ENCODE data around the gene COLEC12. TPM values are rescaled to one million over a fixed set of nuclear protein-coding genes. Genes with fewer than 3 reads are reported as not detected.

Gene COLEC12
- polyA plus RNA-seq, 1 donor (not counting 4 experiments of a cell fraction or from before 2014, with no cell fraction given), result not detected

- dilution Hi-C loops (cut with MboI; ENCODE audit: extremely low pct_ligation_motif_present, low sequenced_read_pairs), result no loop called here
These were observed 7.1 kb upstream of the COLEC12 start for GRCh38 chr18:507636-508035.

DNA sequence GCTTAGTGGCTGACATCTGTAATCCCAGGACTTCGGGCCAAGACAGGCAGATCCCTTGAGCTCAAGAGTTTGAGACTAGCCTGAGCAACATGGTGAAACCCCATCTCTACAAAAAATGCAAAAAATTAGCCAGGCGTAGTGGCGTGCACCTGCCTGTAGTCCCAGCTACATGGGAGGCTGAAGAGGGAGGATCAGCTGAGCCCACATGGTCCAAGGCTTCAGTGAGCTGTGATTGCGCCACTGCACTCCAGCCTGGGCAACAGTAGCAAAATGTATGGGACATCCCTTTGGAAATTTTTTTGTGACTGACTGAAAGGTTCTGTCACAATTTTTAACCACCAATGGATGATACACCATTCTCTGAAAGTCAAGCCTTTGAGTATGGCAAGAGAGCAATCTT is 6.3 kb upstream of the COLEC12 start:
- Histone ChIP-seq H3K79me2 (ENCODE audit: control insufficient read depth, insufficient read depth, low read length) (no peaks in the 10 kb centered on the region), H3K4me3 (ENCODE audit: control insufficient read depth in 2 of 3, extremely low read depth in 1 of 3, insufficient read depth in 2 of 3, low read depth in 1 of 3, low read length in 3 of 3) (no peak overlapping the region), H3K36me3 (ENCODE audit: control insufficient read depth in 2 of 2, extremely low read depth in 1 of 2, insufficient read depth in 2 of 2, low read length in 2 of 2) (no peaks in the 10 kb centered on the region), H3K4me1 (ENCODE audit: control insufficient read depth, extremely low read depth, insufficient read depth, low read length) (no peaks in the 10 kb centered on the region), H3K9ac (ENCODE audit: control insufficient read depth, extremely low read depth, insufficient read depth, low read length) (no peak overlapping the region), H3K9me3 (ENCODE audit: control insufficient read depth, low read depth, low read length) (no peaks in the 10 kb centered on the region), H4K20me1 (ENCODE audit: control insufficient read depth, extremely low read depth, insufficient read depth, low read length) (no peaks in the 10 kb centered on the region), H3K9me1 (ENCODE audit: control insufficient read depth, extremely low read depth, insufficient read depth, low read length) (no peaks in the 10 kb centered on the region), H3K27me3 (ENCODE audit: control insufficient read depth, extremely low read depth, insufficient read depth, low read length) (peaks cover under 1% of the 10 kb centered on the region), H2AFZ (ENCODE audit: control insufficient read depth, low read length) (no peak overlapping the region), H3K4me2 (ENCODE audit: control insufficient read depth, extremely low read depth, insufficient read depth, low read depth, low read length) (no peak overlapping the region), H3K27ac (ENCODE audit: control insufficient read depth, insufficient read depth, low read length) (no peak overlapping the region)
- TF ChIP-seq CTCF (optimal IDR thresholded peaks at IDR 0.05 in 1 of 3, IDR thresholded peaks at IDR 0.05 in 1 of 3, conservative IDR thresholded peaks at IDR 0.05 in 1 of 3; ENCODE audit: extremely low read depth in 1 of 3, insufficient read depth in 2 of 3, low read length in 3 of 3) (no peak), EZH2 (IDR thresholded peaks at IDR 0.05; ENCODE audit: low read length) (no peak)
- dilution Hi-C loops (cut with MboI; ENCODE audit: extremely low pct_ligation_motif_present, low sequenced_read_pairs), result no loop called here
- FAIRE-seq, result no peak
- no peak for DNase-seq (ENCODE audit: low read depth, low spot score)

More at GRCh38 chr18:507636-508035, 7.1 kb upstream of the COLEC12 start:
- no peaks in the 10 kb centered on the region for H3K9me1 ChIP-seq (ENCODE audit: control insufficient read depth, extremely low read depth, insufficient read depth, low read length)
- H3K79me2 ChIP-seq (ENCODE audit: control insufficient read depth, insufficient read depth, low read length), result no peaks in the 10 kb centered on the region
- no peak overlapping the region for H3K4me3 ChIP-seq (ENCODE audit: control insufficient read depth in 2 of 3, extremely low read depth in 1 of 3, insufficient read depth in 2 of 3, low read depth in 1 of 3, low read length in 3 of 3)
- H3K36me3 ChIP-seq (ENCODE audit: control insufficient read depth in 2 of 2, extremely low read depth in 1 of 2, insufficient read depth in 2 of 2, low read length in 2 of 2), result no peaks in the 10 kb centered on the region
- DNase-seq (ENCODE audit: low read depth, low spot score) (no peak), FAIRE-seq (no peak)
- H3K27me3 ChIP-seq (ENCODE audit: control insufficient read depth, extremely low read depth, insufficient read depth, low read length), result no peaks in the 10 kb centered on the region
- no peak overlapping the region for H2AFZ ChIP-seq (ENCODE audit: control insufficient read depth, low read length)
- no peak overlapping the region for H3K9ac ChIP-seq (ENCODE audit: control insufficient read depth, extremely low read depth, insufficient read depth, low read length)
- no peak overlapping the region for H3K27ac ChIP-seq (ENCODE audit: control insufficient read depth, insufficient read depth, low read length)
- H3K4me1 ChIP-seq (ENCODE audit: control insufficient read depth, extremely low read depth, insufficient read depth, low read length), result no peaks in the 10 kb centered on the region
- no peaks in the 10 kb centered on the region for H4K20me1 ChIP-seq (ENCODE audit: control insufficient read depth, extremely low read depth, insufficient read depth, low read length)
- no peak for TF ChIP-seq EZH2 (IDR thresholded peaks at IDR 0.05; ENCODE audit: low read length)
- H3K4me2 ChIP-seq (ENCODE audit: control insufficient read depth, extremely low read depth, insufficient read depth, low read depth, low read length), result no peak overlapping the region
- no peaks in the 10 kb centered on the region for H3K9me3 ChIP-seq (ENCODE audit: control insufficient read depth, low read depth, low read length)

DNA sequence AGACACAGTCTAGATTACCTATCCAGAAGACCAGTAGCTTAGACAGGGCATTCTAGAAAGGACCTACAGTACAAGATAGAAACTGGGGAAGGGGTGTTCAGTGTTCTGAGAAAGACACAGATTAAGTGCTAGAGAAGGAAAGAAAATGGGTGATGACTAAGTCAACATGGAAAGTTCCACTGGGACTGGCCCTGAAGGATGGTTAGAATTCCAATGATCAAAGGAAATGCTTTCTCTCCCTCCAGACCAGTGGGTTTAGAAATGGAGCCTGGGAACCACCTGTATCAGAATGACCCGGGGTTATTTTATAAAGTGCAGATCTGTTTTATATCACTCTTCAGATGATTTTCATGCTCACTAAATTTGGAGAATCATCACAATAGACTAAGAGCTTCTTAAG is 5.8 kb upstream of the COLEC12 start:
- no peak overlapping the region for H3K4me3 ChIP-seq (ENCODE audit: control insufficient read depth in 2 of 3, extremely low read depth in 1 of 3, insufficient read depth in 2 of 3, low read depth in 1 of 3, low read length in 3 of 3)
- FAIRE-seq, result no peak

More for the DNA sequence above, 5.8 kb upstream of the COLEC12 start:
- Histone ChIP-seq H3K9me3 (ENCODE audit: control insufficient read depth, low read depth, low read length) (no peaks in the 10 kb centered on the region), H3K27me3 (ENCODE audit: control insufficient read depth, extremely low read depth, insufficient read depth, low read length) (peaks cover 6% of the 10 kb centered on the region), H3K79me2 (ENCODE audit: control insufficient read depth, insufficient read depth, low read length) (no peaks in the 10 kb centered on the region), H3K9me1 (ENCODE audit: control insufficient read depth, extremely low read depth, insufficient read depth, low read length) (no peaks in the 10 kb centered on the region), H4K20me1 (ENCODE audit: control insufficient read depth, extremely low read depth, insufficient read depth, low read length) (no peaks in the 10 kb centered on the region), H3K36me3 (ENCODE audit: control insufficient read depth in 2 of 2, extremely low read depth in 1 of 2, insufficient read depth in 2 of 2, low read length in 2 of 2) (no peaks in the 10 kb centered on the region), H3K9ac (ENCODE audit: control insufficient read depth, extremely low read depth, insufficient read depth, low read length) (no peak overlapping the region), H3K4me2 (ENCODE audit: control insufficient read depth, extremely low read depth, insufficient read depth, low read depth, low read length) (no peak overlapping the region), H3K4me1 (ENCODE audit: control insufficient read depth, extremely low read depth, insufficient read depth, low read length) (no peaks in the 10 kb centered on the region), H3K27ac (ENCODE audit: control insufficient read depth, insufficient read depth, low read length) (no peak overlapping the region), H2AFZ (ENCODE audit: control insufficient read depth, low read length) (no peak overlapping the region)
- dilution Hi-C loops (cut with MboI; ENCODE audit: extremely low pct_ligation_motif_present, low sequenced_read_pairs), result no loop called here
- TF ChIP-seq CTCF (optimal IDR thresholded peaks at IDR 0.05 in 1 of 3, IDR thresholded peaks at IDR 0.05 in 1 of 3, conservative IDR thresholded peaks at IDR 0.05 in 1 of 3; ENCODE audit: extremely low read depth in 1 of 3, insufficient read depth in 2 of 3, low read length in 3 of 3) (no peak), EZH2 (IDR thresholded peaks at IDR 0.05; ENCODE audit: low read length) (no peak)
- no peak for DNase-seq (ENCODE audit: low read depth, low spot score)

Measured in keratinocyte (primary cell).